ENCODE data around the gene ENPP7. TPM values are rescaled to one million over a fixed set of nuclear protein-coding genes. Genes with fewer than 3 reads are reported as not detected.

The ENPP7 gene
- total RNA-seq, 4 donors from 2014 or later = not detected

DNA sequence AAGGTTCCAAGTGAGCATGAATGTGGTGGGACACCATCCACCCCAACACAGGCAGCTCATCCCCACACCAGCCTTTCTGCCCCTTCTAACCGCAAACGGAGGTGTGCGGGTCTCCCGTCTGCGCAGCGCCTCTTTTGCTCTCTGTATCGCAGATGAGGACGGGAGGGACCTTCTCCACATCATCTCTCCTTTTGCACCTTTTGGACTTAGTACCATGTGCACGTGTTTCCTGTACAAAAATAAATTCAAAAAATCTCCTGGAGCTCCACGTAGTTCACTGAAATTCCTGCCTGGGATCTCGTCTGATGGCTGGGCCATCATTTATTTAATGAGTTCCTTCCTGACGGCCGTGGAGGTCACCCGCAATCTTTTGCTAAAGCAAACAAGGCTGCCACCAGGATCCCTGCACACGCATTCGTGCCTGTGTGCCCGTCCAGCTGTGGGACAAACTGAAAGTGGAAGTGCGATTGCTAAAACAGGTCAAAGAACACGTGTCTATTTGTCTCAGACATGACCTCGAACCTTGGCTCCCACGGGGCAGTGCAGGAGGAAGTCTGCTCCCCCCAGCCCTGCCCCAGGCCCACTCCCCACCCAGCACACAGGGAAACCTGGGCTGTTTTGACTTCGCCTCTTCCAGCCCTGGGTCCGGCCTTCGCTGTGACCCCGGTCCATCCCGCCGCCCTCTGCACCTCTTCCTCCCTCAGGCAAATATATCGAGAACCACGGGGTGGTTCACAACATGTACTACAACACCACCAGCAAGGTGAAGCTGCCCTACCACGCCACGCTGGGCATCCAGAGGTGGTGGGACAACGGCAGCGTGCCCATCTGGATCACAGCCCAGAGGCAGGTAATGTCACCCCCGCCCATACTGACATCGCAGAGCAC is 2.3 kb downstream of the ENPP7 start:
- H3K27me3 ChIP-seq = peaks cover 0 to 13% (median 0%) of the 10 kb centered on the region in 4 donors
- peaks cover 3 to 13% (median 10%) of the 10 kb centered on the region in 4 donors for H3K4me1 ChIP-seq
- DNase-seq (ENCODE audit: extremely low spot score) = no peak
- intact Hi-C loops (cut with DNase I) = no loop called here
- no peaks in the 10 kb centered on the region for H3K9me3 ChIP-seq
- no peak overlapping the region for H3K27ac ChIP-seq (replicated peaks in 1 of 4)
- TF ChIP-seq EP300 (IDR thresholded peaks at IDR 0.05) (no peak), POLR2AphosphoS5 (IDR thresholded peaks at IDR 0.05) (no peak), POLR2A (IDR thresholded peaks at IDR 0.05; ENCODE audit: low read depth) (no peak)
- TF ChIP-seq, protein P1, sequence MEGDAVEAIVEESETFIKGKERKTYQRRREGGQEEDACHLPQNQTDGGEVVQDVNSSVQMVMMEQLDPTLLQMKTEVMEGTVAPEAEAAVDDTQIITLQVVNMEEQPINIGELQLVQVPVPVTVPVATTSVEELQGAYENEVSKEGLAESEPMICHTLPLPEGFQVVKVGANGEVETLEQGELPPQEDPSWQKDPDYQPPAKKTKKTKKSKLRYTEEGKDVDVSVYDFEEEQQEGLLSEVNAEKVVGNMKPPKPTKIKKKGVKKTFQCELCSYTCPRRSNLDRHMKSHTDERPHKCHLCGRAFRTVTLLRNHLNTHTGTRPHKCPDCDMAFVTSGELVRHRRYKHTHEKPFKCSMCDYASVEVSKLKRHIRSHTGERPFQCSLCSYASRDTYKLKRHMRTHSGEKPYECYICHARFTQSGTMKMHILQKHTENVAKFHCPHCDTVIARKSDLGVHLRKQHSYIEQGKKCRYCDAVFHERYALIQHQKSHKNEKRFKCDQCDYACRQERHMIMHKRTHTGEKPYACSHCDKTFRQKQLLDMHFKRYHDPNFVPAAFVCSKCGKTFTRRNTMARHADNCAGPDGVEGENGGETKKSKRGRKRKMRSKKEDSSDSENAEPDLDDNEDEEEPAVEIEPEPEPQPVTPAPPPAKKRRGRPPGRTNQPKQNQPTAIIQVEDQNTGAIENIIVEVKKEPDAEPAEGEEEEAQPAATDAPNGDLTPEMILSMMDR (IDR thresholded peaks at IDR 0.05) = no peak
- H3K36me3 ChIP-seq = no peaks in the 10 kb centered on the region
- WGBS = 77% methylated on average over 31 of the region's 35 CpGs
- H3K4me3 ChIP-seq = peak overlapping the region in 2 of 4 donors; percentile 20 to 24

DNA sequence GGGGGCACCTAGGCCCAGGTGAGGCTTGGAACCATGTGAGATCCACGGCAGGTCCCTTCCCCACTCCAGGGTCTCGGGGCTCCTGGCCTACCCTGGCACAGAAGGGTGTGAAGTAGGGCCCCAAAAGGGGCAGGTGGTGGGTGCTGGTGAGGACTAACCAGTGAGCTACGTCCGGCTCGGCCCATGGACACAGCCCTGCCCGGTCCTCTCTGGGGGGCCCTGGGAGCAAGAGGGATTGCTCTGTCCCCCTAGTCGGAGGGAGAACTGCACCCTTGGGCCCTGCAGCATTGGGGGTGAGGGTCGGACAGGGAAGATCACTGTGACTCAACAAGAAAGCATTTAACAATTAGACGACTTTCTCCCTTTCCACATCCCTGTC is 2.9 kb downstream of the ENPP7 start:
- Histone ChIP-seq H3K27me3 (peaks cover 0 to 20% (median 0%) of the 10 kb centered on the region in 4 donors), H3K36me3 (no peaks in the 10 kb centered on the region), H3K4me1 (peaks cover 3 to 8% (median 5%) of the 10 kb centered on the region in 4 donors), H3K9me3 (no peaks in the 10 kb centered on the region), H3K4me3 (no peak overlapping the region), H3K27ac (replicated peaks in 1 of 4) (no peak overlapping the region)
- intact Hi-C loops (cut with DNase I) = no loop called here
- 86% methylated on average over 7 of the region's 9 CpGs for WGBS
- no peak for DNase-seq (ENCODE audit: extremely low spot score)
- TF ChIP-seq EP300 (IDR thresholded peaks at IDR 0.05) (no peak), POLR2A (IDR thresholded peaks at IDR 0.05; ENCODE audit: low read depth) (no peak), POLR2AphosphoS5 (IDR thresholded peaks at IDR 0.05) (no peak)
- TF ChIP-seq, protein P1 (IDR thresholded peaks at IDR 0.05) = no peak

DNA sequence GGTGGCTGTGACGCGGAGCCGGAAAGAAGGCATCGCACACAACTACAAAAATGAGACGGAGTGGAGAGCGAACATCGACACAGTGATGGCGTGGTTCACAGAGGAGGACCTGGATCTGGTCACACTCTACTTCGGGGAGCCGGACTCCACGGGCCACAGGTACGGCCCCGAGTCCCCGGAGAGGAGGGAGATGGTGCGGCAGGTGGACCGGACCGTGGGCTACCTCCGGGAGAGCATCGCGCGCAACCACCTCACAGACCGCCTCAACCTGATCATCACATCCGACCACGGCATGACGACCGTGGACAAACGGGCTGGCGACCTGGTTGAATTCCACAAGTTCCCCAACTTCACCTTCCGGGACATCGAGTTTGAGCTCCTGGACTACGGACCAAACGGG is 4.4 kb downstream of the ENPP7 start:
- intact Hi-C loops (cut with DNase I) = no loop called here
- WGBS = 93% methylated on average over 25 of the region's 32 CpGs
- H3K36me3 ChIP-seq = no peaks in the 10 kb centered on the region
- no peak overlapping the region for H3K4me3 ChIP-seq
- no peaks in the 10 kb centered on the region for H3K9me3 ChIP-seq
- no peak overlapping the region for H3K27ac ChIP-seq (replicated peaks in 1 of 4)
- H3K4me1 ChIP-seq = peaks cover 0 to 2% (median 0%) of the 10 kb centered on the region in 4 donors
- H3K27me3 ChIP-seq = peaks cover 0 to 34% (median 5%) of the 10 kb centered on the region in 4 donors
- no peak for TF ChIP-seq POLR2AphosphoS5 (IDR thresholded peaks at IDR 0.05)
- no peak for TF ChIP-seq EP300 (IDR thresholded peaks at IDR 0.05)
- TF ChIP-seq POLR2A (IDR thresholded peaks at IDR 0.05; ENCODE audit: low read depth) = no peak
- TF ChIP-seq, protein P1 (IDR thresholded peaks at IDR 0.05) = no peak
- DNase-seq (ENCODE audit: extremely low spot score) = no peak

DNA sequence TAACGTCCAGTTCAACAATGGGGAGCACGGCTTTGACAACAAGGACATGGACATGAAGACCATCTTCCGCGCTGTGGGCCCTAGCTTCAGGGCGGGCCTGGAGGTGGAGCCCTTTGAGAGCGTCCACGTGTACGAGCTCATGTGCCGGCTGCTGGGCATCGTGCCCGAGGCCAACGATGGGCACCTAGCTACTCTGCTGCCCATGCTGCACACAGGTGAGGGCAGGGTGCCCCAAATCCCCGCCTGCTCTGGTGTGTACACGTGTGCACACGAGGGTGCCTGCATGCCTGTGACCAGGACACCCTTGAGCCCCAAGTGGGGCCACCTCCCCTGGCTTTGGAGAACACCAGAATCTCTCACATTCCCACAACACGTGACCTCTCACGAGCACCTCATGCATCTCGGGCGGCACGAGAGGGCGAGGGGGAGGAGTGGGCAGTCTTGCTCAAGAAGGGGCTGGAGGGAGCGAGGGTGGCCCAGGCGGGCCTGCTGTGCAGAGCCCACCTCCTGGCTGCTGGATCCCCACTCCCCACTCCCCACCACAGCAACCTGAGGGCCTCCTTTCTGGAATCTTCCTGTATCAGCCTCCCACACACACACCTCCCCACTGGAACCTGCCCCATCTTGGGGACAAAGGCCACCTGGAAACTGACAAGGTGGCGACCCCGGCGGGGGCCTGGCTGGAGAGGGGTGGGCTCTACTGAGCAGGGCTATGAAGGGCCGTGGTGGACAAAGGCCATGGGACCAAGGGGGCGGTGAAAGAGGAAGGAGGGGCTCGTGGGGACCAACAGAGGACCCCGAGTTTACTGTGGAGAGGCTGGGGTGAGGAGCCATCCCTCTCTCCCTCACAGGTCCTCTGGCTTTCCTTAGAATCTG is 6.5 kb downstream of the ENPP7 start:
- WGBS = 84% methylated on average over 26 of the region's 30 CpGs
- no peak overlapping the region for H3K4me3 ChIP-seq
- no peaks in the 10 kb centered on the region for H3K36me3 ChIP-seq
- H3K27ac ChIP-seq (replicated peaks in 1 of 4) = no peak overlapping the region
- DNase-seq (ENCODE audit: extremely low spot score) = no peak
- H3K4me1 ChIP-seq = peaks cover 8 to 12% (median 9%) of the 10 kb centered on the region in 4 donors
- intact Hi-C loops (cut with DNase I) = no loop called here
- H3K9me3 ChIP-seq = no peaks in the 10 kb centered on the region
- H3K27me3 ChIP-seq = peaks cover 0 to 56% (median 16%) of the 10 kb centered on the region in 4 donors
- no peak for TF ChIP-seq EP300 (IDR thresholded peaks at IDR 0.05)
